Natural killer cell treated with Interleukin-12 subunit alpha and Interleukin-12 subunit beta and Interleukin-15 and Interleukin-18, amount 100 ng/mL, for 72 hours (primary cell): ENCODE results near the gene ADAMTSL2. TPM values are rescaled to one million over a fixed set of nuclear protein-coding genes. Genes with fewer than 3 reads are reported as not detected.

ENCODE experiments used
- ATAC-seq, 2 donors: fragments of 150-1000 bp; cut with Tn5 transposase in 1 of 2; sonication (Bioruptor Pico), chemical (Tn5 transposase) in 1 of 2; 2 replicates each; pipeline ENCODE4 v1.10.0; 2021
- DNase-seq: peaks from one replicate; pipeline ENCODE4 v3.0.0; 2022; ENCODE audit warnings: low spot score
- H3K27ac Mint-ChIP-seq, 2 donors: 1 replicate in 1 of 2; 2 replicates in 1 of 2; pipeline ENCODE4 v1.8.0; 2022; ENCODE audit warnings: mixed read lengths in 2 of 2, mild to moderate bottlenecking in 1 of 2, moderate library complexity in 1 of 2
- H3K27me3 Mint-ChIP-seq, 2 donors: 1 replicate in 1 of 2; 2 replicates in 1 of 2; pipeline ENCODE4 v1.8.0; 2022; ENCODE audit warnings: mixed read lengths in 2 of 2
- H3K36me3 Mint-ChIP-seq: one replicate; pipeline ENCODE4 v1.8.0; 2022; ENCODE audit warnings: mixed read lengths
- H3K4me1 Mint-ChIP-seq, 2 donors: 1 replicate in 1 of 2; 2 replicates in 1 of 2; pipeline ENCODE4 v1.8.0; 2022; ENCODE audit warnings: low read depth in 2 of 2, mixed read lengths in 2 of 2, mild to moderate bottlenecking in 1 of 2
- H3K4me3 Mint-ChIP-seq: one replicate; pipeline ENCODE4 v1.8.0; 2022; ENCODE audit warnings: mixed read lengths
- H3K9me3 Mint-ChIP-seq: 2 replicates; pipeline ENCODE4 v1.8.0; 2022; ENCODE audit warnings: mixed read lengths
- total RNA-seq, 2 donors: library from RNA; stranded (reverse); gene quantifications; one replicate each; pipeline ENCODE4 v1.2.3, GENCODE V29; 2022

Gene ADAMTSL2
- total RNA-seq, 2 donors from 2014 or later: not detected

- H3K27me3 Mint-ChIP-seq: peaks cover 29 to 30% of the 10 kb centered on the region in 2 donors
- no peaks in the 10 kb centered on the region for H3K9me3 Mint-ChIP-seq
- ATAC-seq (no peak), DNase-seq (no peak)
- H3K36me3 Mint-ChIP-seq: no peaks in the 10 kb centered on the region
- H3K27ac Mint-ChIP-seq: no peak overlapping the region
- H3K4me3 Mint-ChIP-seq: no peak overlapping the region
- H3K4me1 Mint-ChIP-seq: peaks cover 6 to 7% of the 10 kb centered on the region in 2 donors
Measured at GRCh38 chr9:133578524-133579441, 44.3 kb downstream of the ADAMTSL2 start.

- no peak for ATAC-seq
- no peaks in the 10 kb centered on the region for H3K36me3 Mint-ChIP-seq
- H3K27ac Mint-ChIP-seq: no peak overlapping the region
- H3K4me3 Mint-ChIP-seq: no peak overlapping the region
- peaks cover 35 to 36% of the 10 kb centered on the region in 2 donors for H3K27me3 Mint-ChIP-seq
- H3K4me1 Mint-ChIP-seq: peaks cover 6 to 7% of the 10 kb centered on the region in 2 donors
- H3K9me3 Mint-ChIP-seq: no peaks in the 10 kb centered on the region
- DNase-seq: no peak
Measured at GRCh38 chr9:133579601-133580418, 45.3 kb downstream of the ADAMTSL2 start.

- peaks cover 6 to 7% of the 10 kb centered on the region in 2 donors for H3K4me1 Mint-ChIP-seq
- H3K27ac Mint-ChIP-seq: no peak overlapping the region
- no peak overlapping the region for H3K4me3 Mint-ChIP-seq
- H3K36me3 Mint-ChIP-seq: no peaks in the 10 kb centered on the region
- DNase-seq (no peak), ATAC-seq (no peak)
- no peaks in the 10 kb centered on the region for H3K9me3 Mint-ChIP-seq
- peaks cover 34 to 36% of the 10 kb centered on the region in 2 donors for H3K27me3 Mint-ChIP-seq
Measured at GRCh38 chr9:133580419-133580738, 45.9 kb downstream of the ADAMTSL2 start.

- Mint-ChIP-seq H3K4me3 (no peak overlapping the region), H3K9me3 (no peaks in the 10 kb centered on the region), H3K27ac (no peak overlapping the region), H3K27me3 (peaks cover 30 to 36% of the 10 kb centered on the region in 2 donors), H3K4me1 (peaks cover 6 to 7% of the 10 kb centered on the region in 2 donors), H3K36me3 (no peaks in the 10 kb centered on the region)
- DNase-seq: no peak
- no peak for ATAC-seq
Measured at GRCh38 chr9:133581011-133581410, 46.5 kb downstream of the ADAMTSL2 start.

GRCh38 chr9:133581513-133582343, 47.2 kb downstream of the ADAMTSL2 start:
- H3K27me3 Mint-ChIP-seq: peaks cover 26 to 32% of the 10 kb centered on the region in 2 donors

GRCh38 chr9:133582501-133583045, 48.1 kb downstream of the ADAMTSL2 start:
- no peaks in the 10 kb centered on the region for H3K36me3 Mint-ChIP-seq
- no peak overlapping the region for H3K27ac Mint-ChIP-seq
- no peaks in the 10 kb centered on the region for H3K4me1 Mint-ChIP-seq

More at GRCh38 chr9:133581513-133582343, 47.2 kb downstream of the ADAMTSL2 start:
- no peak for DNase-seq
- Mint-ChIP-seq H3K4me3 (no peak overlapping the region), H3K9me3 (no peaks in the 10 kb centered on the region), H3K4me1 (peaks cover 3% of the 10 kb centered on the region in 2 donors), H3K27ac (no peak overlapping the region), H3K36me3 (no peaks in the 10 kb centered on the region)
- no peak for ATAC-seq

GRCh38 chr9:133583111-133583510, 48.6 kb downstream of the ADAMTSL2 start:
- H3K4me1 Mint-ChIP-seq: no peaks in the 10 kb centered on the region
- DNase-seq (no peak), ATAC-seq (no peak)
- H3K4me3 Mint-ChIP-seq: no peak overlapping the region
- no peak overlapping the region for H3K27ac Mint-ChIP-seq
- no peaks in the 10 kb centered on the region for H3K36me3 Mint-ChIP-seq
- H3K9me3 Mint-ChIP-seq: no peaks in the 10 kb centered on the region
- H3K27me3 Mint-ChIP-seq: peaks cover 23 to 26% of the 10 kb centered on the region in 2 donors

More at GRCh38 chr9:133582501-133583045, 48.1 kb downstream of the ADAMTSL2 start:
- DNase-seq: no peak
- ATAC-seq: no peak
- H3K27me3 Mint-ChIP-seq: peaks cover 24 to 28% of the 10 kb centered on the region in 2 donors
- H3K4me3 Mint-ChIP-seq: no peak overlapping the region
- H3K9me3 Mint-ChIP-seq: no peaks in the 10 kb centered on the region

- Mint-ChIP-seq H3K27ac (no peak overlapping the region), H3K4me3 (no peak overlapping the region), H3K4me1 (peaks cover 0 to 3% of the 10 kb centered on the region in 2 donors), H3K9me3 (peaks cover 4% of the 10 kb centered on the region), H3K27me3 (peaks cover 19 to 22% of the 10 kb centered on the region in 2 donors), H3K36me3 (no peaks in the 10 kb centered on the region)
- ATAC-seq (no peak), DNase-seq (no peak)
Measured at GRCh38 chr9:133583586-133583985, 49.1 kb downstream of the ADAMTSL2 start.

- Mint-ChIP-seq H3K27ac (no peak overlapping the region), H3K36me3 (no peaks in the 10 kb centered on the region), H3K9me3 (peaks cover 4% of the 10 kb centered on the region), H3K27me3 (peaks cover 19 to 22% of the 10 kb centered on the region in 2 donors), H3K4me1 (peaks cover 0 to 4% of the 10 kb centered on the region in 2 donors), H3K4me3 (no peak overlapping the region)
- DNase-seq (no peak), ATAC-seq (no peak)
Measured at GRCh38 chr9:133584167-133584558, 49.7 kb downstream of the ADAMTSL2 start.

GRCh38 chr9:133584559-133585476, 50.3 kb downstream of the ADAMTSL2 start:
- H3K4me3 Mint-ChIP-seq: no peak overlapping the region
- no peaks in the 10 kb centered on the region for H3K36me3 Mint-ChIP-seq
- peaks cover 0 to 4% of the 10 kb centered on the region in 2 donors for H3K4me1 Mint-ChIP-seq
- peaks cover 4% of the 10 kb centered on the region for H3K9me3 Mint-ChIP-seq
- H3K27ac Mint-ChIP-seq: no peak overlapping the region
- peaks cover 19 to 22% of the 10 kb centered on the region in 2 donors for H3K27me3 Mint-ChIP-seq
- DNase-seq (no peak), ATAC-seq (no peak)

GRCh38 chr9:133585481-133586351, 51.2 kb downstream of the ADAMTSL2 start:
- Mint-ChIP-seq H3K36me3 (no peaks in the 10 kb centered on the region), H3K9me3 (peaks cover 4% of the 10 kb centered on the region), H3K4me1 (peaks cover 0 to 4% of the 10 kb centered on the region in 2 donors), H3K27ac (no peak overlapping the region), H3K4me3 (no peak overlapping the region), H3K27me3 (peaks cover 15% of the 10 kb centered on the region in 2 donors)
- DNase-seq (no peak), ATAC-seq (no peak)
